SK-N-SH treated with all-trans-retinoic acid at 6 μM for 48 hours (cell line): ENCODE results near the gene AFDN.

Experiments used
- ATAC-seq: fragments of 200-7000 bp; cut with Tn5 transposase; 3 replicates; pipeline ENCODE4 v1.9.1; 2020; ENCODE audit warnings: mild to moderate bottlenecking, moderate library complexity
- ARNTL ChIP-seq: fragments of 450-650 bp; formaldehyde crosslinking; IDR thresholded peaks from 2 replicates; pipeline ENCODE4 v1.5.0; 2020; ENCODE audit warnings: low read depth, mild to moderate bottlenecking, moderate library complexity, borderline replicate concordance
- BACH2 ChIP-seq: fragments of 250-450 bp; sonication (Bioruptor Pico); IDR thresholded peaks from 2 replicates; pipeline ENCODE4 v1.9.0; 2021; ENCODE audit warnings: mild to moderate bottlenecking, borderline replicate concordance
- CSDC2 ChIP-seq: fragments of 250-450 bp; sonication (Bioruptor Pico); IDR thresholded peaks from 2 replicates; pipeline ENCODE4 v1.5.0; 2020; ENCODE audit warnings: mild to moderate bottlenecking, moderate library complexity
- ESRRG ChIP-seq: fragments of 250-450 bp; sonication (Bioruptor Pico); IDR thresholded peaks from 2 replicates; pipeline ENCODE4 v1.6.1; 2021; ENCODE audit warnings: mild to moderate bottlenecking
- GLIS3 ChIP-seq: fragments of 250-450 bp; sonication (Bioruptor Pico); IDR thresholded peaks from 2 replicates; pipeline ENCODE4 v1.5.0; 2020; ENCODE audit warnings: mild to moderate bottlenecking, moderate library complexity
- ISL1 ChIP-seq: fragments of 250-450 bp; sonication (Bioruptor Pico); IDR thresholded peaks from 2 replicates; pipeline ENCODE4 v2.1.2; 2022; ENCODE audit warnings: mild to moderate bottlenecking, moderate library complexity
- OSR1 ChIP-seq: fragments of 250-450 bp; sonication (Bioruptor Pico); IDR thresholded peaks from 2 replicates; pipeline ENCODE4 v1.8.0; 2022; ENCODE audit warnings: moderate library complexity, mild to moderate bottlenecking, inconsistent platforms
- PPARA ChIP-seq: fragments of 250-450 bp; sonication (Bioruptor Pico); IDR thresholded peaks from 2 replicates; pipeline ENCODE4 v1.5.0; 2020; ENCODE audit warnings: mild to moderate bottlenecking, borderline replicate concordance
- RARB ChIP-seq: fragments of 250-450 bp; sonication (Bioruptor Pico); IDR thresholded peaks from 2 replicates; pipeline ENCODE4 v1.8.0; 2021; ENCODE audit warnings: mild to moderate bottlenecking, moderate library complexity
- SNAI2 ChIP-seq: fragments of 250-450 bp; sonication (Bioruptor Pico); IDR thresholded peaks from 2 replicates; pipeline ENCODE4 v1.5.0; 2020; ENCODE audit warnings: mild to moderate bottlenecking, moderate library complexity
- TCF4 ChIP-seq: fragments of 250-450 bp; sonication (Bioruptor Pico); IDR thresholded peaks from 2 replicates; pipeline ENCODE4 v1.8.0; 2021; ENCODE audit warnings: mild to moderate bottlenecking, moderate library complexity, borderline replicate concordance
- TOX ChIP-seq: fragments of 250-450 bp; sonication (Bioruptor Pico); IDR thresholded peaks from 2 replicates; pipeline ENCODE4 v1.8.0; 2021; ENCODE audit warnings: mild to moderate bottlenecking, moderate library complexity, borderline replicate concordance
- ZC3H10 ChIP-seq: fragments of 250-450 bp; sonication (Bioruptor Pico); IDR thresholded peaks from 2 replicates; pipeline ENCODE4 v1.5.1; 2021; ENCODE audit warnings: mild to moderate bottlenecking, moderate library complexity
- ZFP3 ChIP-seq: fragments of 250-450 bp; sonication (Bioruptor Pico); IDR thresholded peaks from 2 replicates; pipeline ENCODE4 v1.5.0; 2020; ENCODE audit warnings: mild to moderate bottlenecking, moderate library complexity
- ZFP30 ChIP-seq: fragments of 450-650 bp; formaldehyde crosslinking; IDR thresholded peaks from 2 replicates; pipeline ENCODE4 v1.5.0; 2022; ENCODE audit warnings: mild to moderate bottlenecking, moderate library complexity
- ZNF565 ChIP-seq: fragments of 450-650 bp; formaldehyde crosslinking; conservative IDR thresholded peaks from 2 replicates; pipeline ENCODE4 v1.5.0; 2020; ENCODE audit warnings: low read depth, mild to moderate bottlenecking, moderate library complexity
- ZNF70 ChIP-seq: fragments of 450-650 bp; formaldehyde crosslinking; IDR thresholded peaks from 2 replicates; pipeline ENCODE4 v1.5.0; 2020; ENCODE audit warnings: mild to moderate bottlenecking, moderate library complexity
- ZNF8 ChIP-seq: fragments of 450-650 bp; formaldehyde crosslinking; IDR thresholded peaks from 2 replicates; pipeline ENCODE4 v1.5.0; 2020; ENCODE audit warnings: mild to moderate bottlenecking, moderate library complexity
- TF ChIP-seq, protein P1 (sequence below): fragments of 250-450 bp; sonication (Bioruptor Pico); IDR thresholded peaks from 2 replicates; pipeline ENCODE4 v1.8.0; 2020; ENCODE audit warnings: mild to moderate bottlenecking, moderate library complexity, borderline replicate concordance
- TF ChIP-seq, protein P2 (sequence below): fragments of 250-450 bp; sonication (Bioruptor Pico); IDR thresholded peaks from 2 replicates; pipeline ENCODE4 v1.8.0; 2021; ENCODE audit warnings: low read depth, mild to moderate bottlenecking, moderate library complexity, borderline replicate concordance
- TF ChIP-seq, protein P3 (sequence below): fragments of 250-450 bp; sonication (Bioruptor Pico); IDR thresholded peaks from 2 replicates; pipeline ENCODE4 v1.5.1; 2021; ENCODE audit warnings: mild to moderate bottlenecking, moderate library complexity
- TF ChIP-seq, protein P4 (sequence below): fragments of 250-450 bp; sonication (Bioruptor Pico); IDR thresholded peaks from 2 replicates; pipeline ENCODE4 v1.5.0; 2020; ENCODE audit warnings: mild to moderate bottlenecking, moderate library complexity

AFDN gene

DNA sequence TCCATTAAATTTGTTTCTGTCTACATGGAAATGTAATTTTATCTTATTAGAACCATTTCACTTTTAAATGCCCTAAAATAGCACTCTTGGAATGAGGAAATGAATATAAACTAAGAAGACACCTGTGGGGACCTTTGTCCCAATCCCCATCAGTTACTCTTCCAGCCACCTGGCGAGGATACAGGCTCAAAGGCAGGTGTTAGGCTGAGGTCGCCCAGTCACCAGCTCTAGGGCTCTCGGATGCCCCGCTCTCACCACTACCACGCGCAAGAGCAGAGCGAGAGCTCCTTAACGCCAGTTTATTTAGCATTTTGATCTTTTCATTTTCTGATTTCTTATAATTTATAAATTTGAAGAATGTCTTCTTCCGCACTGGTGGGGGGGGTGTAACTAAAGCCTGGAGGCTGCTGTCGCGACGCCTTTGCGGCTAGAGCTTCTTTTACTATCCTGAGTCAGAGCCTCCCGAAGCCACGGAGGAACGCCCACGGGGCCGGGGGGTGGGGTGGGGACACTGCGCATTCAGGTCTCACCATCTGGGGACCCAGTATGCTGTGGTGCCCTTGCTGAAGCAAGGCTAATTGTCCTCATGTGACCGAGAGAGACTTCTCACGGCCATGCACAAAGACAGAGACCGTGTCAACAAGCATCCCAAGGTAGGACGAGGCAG lies 38.7 kb upstream of the AFDN start:
- no peak for ATAC-seq

DNA sequence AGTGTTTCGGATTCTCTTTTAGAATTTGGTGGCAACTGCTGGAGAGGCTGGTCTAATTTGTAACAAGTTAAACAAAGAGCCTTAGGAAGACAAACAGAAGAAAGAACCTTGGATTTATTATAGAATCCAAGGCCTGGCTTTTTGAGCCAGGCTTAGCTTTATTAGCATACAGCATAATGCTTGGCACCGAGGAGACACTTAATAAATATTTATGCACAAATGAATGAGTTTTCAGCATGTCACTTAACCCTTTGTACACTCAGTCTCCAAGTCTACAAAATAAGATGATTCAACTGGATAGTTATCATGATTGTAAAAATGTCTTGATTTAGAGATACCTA lies 38.2 kb upstream of the AFDN start:
- no peak for ATAC-seq
- no peak for TF ChIP-seq ARNTL (CRISPR knock-in tag)
- TF ChIP-seq ZFP3 = no peak
- TF ChIP-seq, protein P1, sequence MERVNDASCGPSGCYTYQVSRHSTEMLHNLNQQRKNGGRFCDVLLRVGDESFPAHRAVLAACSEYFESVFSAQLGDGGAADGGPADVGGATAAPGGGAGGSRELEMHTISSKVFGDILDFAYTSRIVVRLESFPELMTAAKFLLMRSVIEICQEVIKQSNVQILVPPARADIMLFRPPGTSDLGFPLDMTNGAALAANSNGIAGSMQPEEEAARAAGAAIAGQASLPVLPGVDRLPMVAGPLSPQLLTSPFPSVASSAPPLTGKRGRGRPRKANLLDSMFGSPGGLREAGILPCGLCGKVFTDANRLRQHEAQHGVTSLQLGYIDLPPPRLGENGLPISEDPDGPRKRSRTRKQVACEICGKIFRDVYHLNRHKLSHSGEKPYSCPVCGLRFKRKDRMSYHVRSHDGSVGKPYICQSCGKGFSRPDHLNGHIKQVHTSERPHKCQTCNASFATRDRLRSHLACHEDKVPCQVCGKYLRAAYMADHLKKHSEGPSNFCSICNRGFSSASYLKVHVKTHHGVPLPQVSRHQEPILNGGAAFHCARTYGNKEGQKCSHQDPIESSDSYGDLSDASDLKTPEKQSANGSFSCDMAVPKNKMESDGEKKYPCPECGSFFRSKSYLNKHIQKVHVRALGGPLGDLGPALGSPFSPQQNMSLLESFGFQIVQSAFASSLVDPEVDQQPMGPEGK = no peak
- TF ChIP-seq RARB (CRISPR knock-in tag) = no peak
- no peak for TF ChIP-seq OSR1
- TF ChIP-seq ESRRG (CRISPR knock-in tag) = no peak
- TF ChIP-seq, protein P2, sequence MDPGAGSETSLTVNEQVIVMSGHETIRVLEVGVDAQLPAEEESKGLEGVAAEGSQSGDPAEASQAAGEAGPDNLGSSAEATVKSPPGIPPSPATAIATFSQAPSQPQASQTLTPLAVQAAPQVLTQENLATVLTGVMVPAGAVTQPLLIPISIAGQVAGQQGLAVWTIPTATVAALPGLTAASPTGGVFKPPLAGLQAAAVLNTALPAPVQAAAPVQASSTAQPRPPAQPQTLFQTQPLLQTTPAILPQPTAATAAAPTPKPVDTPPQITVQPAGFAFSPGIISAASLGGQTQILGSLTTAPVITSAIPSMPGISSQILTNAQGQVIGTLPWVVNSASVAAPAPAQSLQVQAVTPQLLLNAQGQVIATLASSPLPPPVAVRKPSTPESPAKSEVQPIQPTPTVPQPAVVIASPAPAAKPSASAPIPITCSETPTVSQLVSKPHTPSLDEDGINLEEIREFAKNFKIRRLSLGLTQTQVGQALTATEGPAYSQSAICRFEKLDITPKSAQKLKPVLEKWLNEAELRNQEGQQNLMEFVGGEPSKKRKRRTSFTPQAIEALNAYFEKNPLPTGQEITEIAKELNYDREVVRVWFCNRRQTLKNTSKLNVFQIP = no peak
- TF ChIP-seq GLIS3 (CRISPR knock-in tag) = no peak
- TF ChIP-seq, protein P3, sequence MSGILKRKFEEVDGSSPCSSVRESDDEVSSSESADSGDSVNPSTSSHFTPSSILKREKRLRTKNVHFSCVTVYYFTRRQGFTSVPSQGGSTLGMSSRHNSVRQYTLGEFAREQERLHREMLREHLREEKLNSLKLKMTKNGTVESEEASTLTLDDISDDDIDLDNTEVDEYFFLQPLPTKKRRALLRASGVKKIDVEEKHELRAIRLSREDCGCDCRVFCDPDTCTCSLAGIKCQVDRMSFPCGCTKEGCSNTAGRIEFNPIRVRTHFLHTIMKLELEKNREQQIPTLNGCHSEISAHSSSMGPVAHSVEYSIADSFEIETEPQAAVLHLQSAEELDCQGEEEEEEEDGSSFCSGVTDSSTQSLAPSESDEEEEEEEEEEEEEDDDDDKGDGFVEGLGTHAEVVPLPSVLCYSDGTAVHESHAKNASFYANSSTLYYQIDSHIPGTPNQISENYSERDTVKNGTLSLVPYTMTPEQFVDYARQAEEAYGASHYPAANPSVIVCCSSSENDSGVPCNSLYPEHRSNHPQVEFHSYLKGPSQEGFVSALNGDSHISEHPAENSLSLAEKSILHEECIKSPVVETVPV (CRISPR knock-in tag) = no peak
- TF ChIP-seq ZNF565 (CRISPR knock-in tag) = no peak
- TF ChIP-seq TCF4 (CRISPR knock-in tag) = no peak
- no peak for TF ChIP-seq SNAI2 (CRISPR knock-in tag)
- no peak for TF ChIP-seq BACH2
- no peak for TF ChIP-seq PPARA (CRISPR knock-in tag)
- no peak for TF ChIP-seq TOX

More for the DNA sequence above, 38.7 kb upstream of the AFDN start:
- TF ChIP-seq, protein P2 = no peak

DNA sequence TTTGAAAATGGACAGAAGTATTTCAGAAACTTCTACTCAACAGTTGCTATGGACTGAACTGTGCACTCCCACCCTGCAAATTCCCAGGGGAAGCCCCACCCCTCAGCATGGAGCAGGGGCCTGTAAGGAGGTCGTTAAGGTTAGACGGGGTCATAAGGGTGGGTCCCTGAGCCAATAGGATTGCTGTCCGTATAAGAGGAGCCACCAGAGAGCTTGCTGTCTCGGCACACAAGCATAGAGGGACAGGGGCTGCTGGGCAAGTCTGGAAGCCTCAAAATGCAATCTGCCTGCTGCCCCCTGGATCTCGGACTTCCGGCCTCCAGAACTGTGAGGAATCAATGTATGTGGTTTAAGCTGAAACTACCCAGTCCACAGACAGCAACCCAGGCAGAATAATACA lies 37.4 kb upstream of the AFDN start:
- TF ChIP-seq ZFP3 = no peak
- TF ChIP-seq GLIS3 (CRISPR knock-in tag) = no peak
- no peak for TF ChIP-seq TCF4 (CRISPR knock-in tag)
- TF ChIP-seq ESRRG (CRISPR knock-in tag) = no peak
- no peak for TF ChIP-seq ZNF565 (CRISPR knock-in tag)
- TF ChIP-seq CSDC2 = no peak
- TF ChIP-seq OSR1 = no peak
- no peak for TF ChIP-seq ZNF70
- TF ChIP-seq ZFP30 (CRISPR knock-in tag) = no peak
- TF ChIP-seq, protein P4, sequence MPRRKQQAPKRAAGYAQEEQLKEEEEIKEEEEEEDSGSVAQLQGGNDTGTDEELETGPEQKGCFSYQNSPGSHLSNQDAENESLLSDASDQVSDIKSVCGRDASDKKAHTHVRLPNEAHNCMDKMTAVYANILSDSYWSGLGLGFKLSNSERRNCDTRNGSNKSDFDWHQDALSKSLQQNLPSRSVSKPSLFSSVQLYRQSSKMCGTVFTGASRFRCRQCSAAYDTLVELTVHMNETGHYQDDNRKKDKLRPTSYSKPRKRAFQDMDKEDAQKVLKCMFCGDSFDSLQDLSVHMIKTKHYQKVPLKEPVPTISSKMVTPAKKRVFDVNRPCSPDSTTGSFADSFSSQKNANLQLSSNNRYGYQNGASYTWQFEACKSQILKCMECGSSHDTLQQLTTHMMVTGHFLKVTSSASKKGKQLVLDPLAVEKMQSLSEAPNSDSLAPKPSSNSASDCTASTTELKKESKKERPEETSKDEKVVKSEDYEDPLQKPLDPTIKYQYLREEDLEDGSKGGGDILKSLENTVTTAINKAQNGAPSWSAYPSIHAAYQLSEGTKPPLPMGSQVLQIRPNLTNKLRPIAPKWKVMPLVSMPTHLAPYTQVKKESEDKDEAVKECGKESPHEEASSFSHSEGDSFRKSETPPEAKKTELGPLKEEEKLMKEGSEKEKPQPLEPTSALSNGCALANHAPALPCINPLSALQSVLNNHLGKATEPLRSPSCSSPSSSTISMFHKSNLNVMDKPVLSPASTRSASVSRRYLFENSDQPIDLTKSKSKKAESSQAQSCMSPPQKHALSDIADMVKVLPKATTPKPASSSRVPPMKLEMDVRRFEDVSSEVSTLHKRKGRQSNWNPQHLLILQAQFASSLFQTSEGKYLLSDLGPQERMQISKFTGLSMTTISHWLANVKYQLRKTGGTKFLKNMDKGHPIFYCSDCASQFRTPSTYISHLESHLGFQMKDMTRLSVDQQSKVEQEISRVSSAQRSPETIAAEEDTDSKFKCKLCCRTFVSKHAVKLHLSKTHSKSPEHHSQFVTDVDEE (CRISPR knock-in tag) = no peak
- TF ChIP-seq ZNF8 (CRISPR knock-in tag) = no peak
- TF ChIP-seq, protein P2 = no peak
- TF ChIP-seq ZC3H10 (CRISPR knock-in tag) = no peak
- TF ChIP-seq TOX = no peak
- TF ChIP-seq PPARA (CRISPR knock-in tag) = no peak
- no peak for TF ChIP-seq ISL1 (CRISPR knock-in tag)
- TF ChIP-seq ARNTL (CRISPR knock-in tag) = no peak
- ATAC-seq = no peak
